GM19099 (cell line): ENCODE measurements around the gene PLD5.

Experiments
- POLR2A ChIP-seq: IDR thresholded peaks from 3 replicates; pipeline ENCODE4 v1.6.1; 2011; ENCODE audit warnings: low read depth; ENCODE audit not compliant: insufficient read length; ENCODE audit errors: extremely low read depth

Gene PLD5

DNA sequence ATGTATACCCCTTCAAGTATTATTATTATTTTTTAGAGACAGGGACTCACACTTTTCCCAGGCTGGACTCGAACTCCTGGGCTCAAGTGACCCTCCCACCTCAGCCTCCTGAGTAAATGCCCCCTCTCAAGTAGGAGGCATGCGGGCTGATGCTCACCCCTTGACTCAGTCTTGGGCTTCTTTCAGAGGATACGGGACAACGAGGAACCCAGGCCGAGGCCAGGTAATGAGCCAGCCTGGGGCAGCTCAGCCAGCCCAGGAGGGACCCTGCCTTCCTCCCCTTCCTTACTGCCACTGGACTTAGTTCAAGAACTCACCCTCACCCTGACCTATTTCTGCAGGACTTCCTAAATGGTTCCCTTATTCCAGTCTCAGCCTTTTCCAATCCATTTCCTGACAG is 327.6 kb downstream of the PLD5 start:
- TF ChIP-seq POLR2A: no peak

DNA sequence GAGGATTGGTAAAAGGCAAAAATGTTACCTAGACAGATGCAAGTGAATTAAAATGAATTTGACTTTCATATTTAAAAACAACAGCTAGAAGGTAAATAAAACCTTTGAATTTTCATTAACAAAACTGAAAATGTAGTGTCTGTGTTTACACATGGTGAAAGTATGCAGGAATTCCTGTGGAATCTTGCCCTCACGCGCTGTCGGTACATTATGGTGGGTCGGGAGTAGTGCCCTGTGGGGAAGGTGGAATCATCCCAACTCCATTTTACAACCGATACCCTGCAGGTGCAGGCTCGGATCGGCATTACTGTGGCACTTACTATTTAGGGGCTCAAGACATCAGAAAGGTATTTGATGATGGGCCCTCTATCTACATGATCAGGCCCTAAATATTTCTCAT is 328.4 kb downstream of the PLD5 start:
- no peak for TF ChIP-seq POLR2A

DNA sequence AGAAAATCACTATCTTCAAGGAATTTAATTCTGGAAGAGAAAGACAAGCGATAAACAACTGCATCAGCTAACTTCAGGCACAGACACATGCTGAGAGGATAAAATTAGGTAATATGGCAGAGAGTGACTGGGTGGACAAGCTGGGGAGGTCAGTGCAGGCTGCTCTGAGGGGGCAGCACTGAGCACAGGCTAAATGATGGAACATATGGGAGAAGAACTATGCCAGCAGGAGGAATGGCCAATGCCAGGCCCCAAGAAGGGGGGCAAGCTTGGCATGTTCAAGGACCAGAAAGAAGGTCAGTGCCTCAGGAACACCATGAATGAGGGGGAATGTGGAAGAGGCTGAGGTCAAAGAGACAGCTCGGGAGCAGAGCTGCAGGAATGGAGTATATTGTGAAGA is 334.9 kb downstream of the PLD5 start:
- TF ChIP-seq POLR2A: no peak

DNA sequence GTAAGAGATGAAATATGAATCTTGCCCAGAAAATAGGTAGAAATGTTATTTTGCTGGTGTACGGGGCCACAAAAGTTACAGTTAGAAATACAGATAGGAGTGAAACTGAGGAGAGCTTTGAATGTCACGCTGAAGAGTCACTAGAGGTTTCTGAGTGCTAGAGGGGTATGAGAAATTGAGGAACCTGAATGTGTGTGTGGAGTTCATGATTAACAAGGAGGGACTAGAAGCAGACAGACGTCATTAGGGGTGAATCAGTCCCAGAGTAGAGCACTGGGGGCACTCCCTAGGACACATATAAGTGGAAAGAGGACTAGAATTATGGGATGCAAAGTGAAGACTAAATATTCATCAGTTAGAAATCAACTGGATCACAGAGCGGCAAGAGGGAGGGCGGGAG is 336.7 kb downstream of the PLD5 start:
- no peak for TF ChIP-seq POLR2A

DNA sequence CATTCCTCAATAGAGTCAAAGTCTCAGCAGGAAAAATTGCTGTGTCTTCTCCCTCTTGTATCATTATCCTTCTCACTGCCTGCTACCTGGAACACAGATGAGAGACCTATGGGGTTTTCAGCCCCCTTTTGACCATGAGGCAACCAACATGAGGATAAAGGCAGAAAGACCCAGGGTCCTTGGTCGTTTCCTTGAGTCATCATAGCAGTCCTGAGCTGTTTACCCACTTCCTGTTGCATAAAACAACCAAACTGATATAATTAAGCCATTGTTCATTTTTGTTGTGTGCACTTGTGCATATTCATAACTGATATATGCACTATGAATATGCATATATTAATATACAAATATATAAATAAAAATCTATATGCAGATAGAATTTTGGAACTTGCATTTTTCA is 337.3 kb downstream of the PLD5 start:
- TF ChIP-seq POLR2A: no peak

DNA sequence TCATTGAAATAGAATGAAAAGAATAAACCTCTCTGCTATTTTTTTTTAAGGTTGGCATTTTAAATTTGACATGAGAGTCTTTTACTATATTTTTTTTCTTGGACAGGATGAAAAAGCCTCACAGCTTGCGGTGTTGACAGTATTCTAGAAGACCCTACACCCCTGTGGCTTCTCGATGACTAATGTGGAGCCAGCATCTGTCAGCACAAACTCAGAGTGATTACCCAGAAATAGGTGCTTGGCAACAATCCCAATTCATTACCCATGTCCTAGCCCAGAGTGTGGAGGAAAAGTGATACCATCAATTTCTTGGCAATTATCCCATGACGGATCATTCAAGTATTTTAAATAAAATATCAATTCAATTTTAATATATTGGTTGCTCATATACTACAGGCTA is 338.8 kb downstream of the PLD5 start:
- no peak for TF ChIP-seq POLR2A

DNA sequence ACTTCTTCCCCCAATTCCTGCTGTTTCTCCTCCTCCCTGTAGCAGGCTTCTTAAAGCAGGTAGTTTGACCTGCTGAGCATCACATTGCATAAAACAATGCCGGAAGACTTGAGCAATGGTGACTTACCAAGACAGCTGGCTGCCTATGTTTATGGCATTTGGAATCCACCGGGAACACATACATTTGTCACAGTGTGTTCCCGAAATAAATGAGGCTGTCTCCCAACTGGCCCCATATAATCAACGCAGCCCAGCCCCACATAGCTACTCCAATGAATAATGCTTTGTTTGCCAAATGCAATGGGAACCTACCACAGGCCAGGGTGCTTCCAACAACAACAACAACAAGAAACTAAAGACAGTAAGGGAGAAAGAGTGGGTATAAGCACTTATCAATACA is 339.5 kb downstream of the PLD5 start:
- no peak for TF ChIP-seq POLR2A

DNA sequence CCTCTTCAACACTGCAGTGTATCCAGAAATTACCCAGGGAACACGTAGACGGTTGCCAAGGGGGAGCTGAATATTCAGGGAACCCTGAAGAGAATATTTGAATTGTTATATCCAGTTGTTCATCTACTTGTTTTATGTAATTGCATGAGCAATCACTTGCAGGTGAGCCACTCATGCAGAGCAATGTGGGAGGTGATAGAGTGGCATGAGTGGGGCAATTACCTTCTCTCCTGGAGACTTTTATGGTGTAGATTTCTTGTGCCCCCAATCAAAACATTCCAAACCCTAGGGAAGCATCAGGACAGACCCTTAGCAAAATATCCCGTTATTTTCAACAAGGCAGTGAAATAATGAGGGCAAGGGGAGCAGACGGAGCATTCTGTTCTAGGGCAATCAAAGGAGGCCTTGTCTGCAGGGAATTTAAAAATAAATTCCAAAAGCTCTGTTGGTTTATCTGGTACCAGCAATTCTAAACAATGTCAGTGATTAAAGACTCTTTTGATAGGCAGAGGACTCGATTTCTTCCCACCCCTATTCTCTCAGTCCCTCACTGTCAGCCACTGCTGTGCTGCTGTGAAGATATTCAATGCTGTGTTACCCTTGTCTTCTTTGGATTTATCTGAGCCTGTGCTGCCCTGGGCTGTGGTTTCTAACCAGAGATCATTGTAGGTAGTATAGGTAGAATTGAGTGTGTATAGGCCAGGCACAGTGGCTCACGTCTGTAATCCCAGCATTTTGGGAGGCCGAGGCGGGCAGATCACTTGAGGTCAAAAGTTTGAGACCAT is 345.4 kb downstream of the PLD5 start:
- no peak for TF ChIP-seq POLR2A

DNA sequence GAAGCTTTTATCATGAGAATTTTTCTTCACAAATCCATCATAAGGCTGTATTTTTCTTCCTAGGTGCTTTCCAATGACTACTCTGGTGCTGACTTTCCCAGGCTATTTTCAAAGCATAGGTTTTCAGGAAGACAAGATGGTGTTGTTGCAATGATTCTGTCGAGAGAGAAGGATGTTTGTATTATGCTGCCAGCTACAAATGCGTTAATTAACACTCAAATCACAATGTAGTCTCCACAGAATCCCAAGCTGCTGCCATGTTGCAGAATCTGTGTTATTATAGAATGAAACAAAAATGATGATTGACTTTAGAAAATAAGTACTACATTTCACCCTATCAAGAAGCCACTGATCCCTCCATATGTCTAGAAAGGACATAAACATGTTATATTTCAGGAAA is 346.1 kb downstream of the PLD5 start:
- TF ChIP-seq POLR2A: no peak

DNA sequence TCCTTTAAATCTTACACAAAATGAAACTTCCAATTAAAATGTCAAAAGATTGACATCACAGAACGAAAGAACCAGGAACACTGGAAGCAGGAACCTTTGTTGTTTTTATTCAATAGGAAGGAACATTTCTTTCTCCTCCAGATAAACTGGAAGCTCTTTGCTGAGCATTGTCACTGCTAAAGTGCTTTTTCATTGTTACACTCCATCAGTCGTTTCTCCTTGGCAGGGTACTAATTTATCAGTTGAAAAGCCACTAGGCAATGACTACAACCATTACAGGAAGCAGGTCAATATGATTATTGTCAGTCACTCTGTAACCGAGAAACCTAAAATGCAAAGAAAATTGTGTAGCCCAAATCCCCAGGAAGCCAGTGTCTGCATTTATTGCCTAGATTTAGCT is 362.4 kb downstream of the PLD5 start:
- TF ChIP-seq POLR2A: no peak

DNA sequence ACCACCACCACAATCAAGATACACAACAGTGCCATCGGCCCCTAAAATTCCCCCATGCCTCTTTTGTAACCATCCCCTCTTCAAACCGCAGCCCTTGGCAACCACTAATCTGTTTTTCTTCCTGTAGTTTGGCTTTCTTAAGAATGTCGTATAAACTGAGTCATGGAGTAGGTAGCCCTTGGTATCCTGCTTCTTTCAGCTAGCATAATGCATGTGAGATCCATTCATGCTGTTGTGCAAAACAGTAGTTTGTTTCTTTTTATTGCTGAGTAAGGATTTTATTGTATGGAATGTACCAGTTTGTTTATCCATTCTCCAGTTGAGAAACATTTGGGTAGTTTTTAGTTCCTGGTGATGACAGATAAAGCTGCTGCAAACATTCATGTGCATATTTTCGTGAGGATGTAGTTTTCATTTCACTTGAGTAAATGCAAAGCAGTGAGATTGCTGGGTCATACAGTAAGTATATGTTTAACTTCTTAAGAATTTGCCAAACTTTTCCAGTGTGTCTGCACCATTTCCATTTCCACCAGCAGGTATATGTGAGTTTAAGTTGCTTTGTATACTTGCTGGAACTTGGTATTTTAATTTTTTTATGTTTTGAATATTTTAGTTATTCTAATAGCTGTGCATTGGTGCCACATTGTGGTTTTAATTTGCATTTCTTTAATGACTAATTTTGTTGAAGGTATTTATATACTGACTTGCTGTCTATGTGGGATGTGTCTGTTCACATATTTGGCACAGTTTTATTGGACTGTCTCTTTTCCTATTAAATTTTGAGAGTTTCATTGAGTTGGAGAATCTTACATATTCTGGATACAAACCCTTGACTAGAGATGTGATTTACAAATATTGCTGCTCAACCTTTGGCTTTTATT is 377.2 kb downstream of the PLD5 start:
- no peak for TF ChIP-seq POLR2A

DNA sequence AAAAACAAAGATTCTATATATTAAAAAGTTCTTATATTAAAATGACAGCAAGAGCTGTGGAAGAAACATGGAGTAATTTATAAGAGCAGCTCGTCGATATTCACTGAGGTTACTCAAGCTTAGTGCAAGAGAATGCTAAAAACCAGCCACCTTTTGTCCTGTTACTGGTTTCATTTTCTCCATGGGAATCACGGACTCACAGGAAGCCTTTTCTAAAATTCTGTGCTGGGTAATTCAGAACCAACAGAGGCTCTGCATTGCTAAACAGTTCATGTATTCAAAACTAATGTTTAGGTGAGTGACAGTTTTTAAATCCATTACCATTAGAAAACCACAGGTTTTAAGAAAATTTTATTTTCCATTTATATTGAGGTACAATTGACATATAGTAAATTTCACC is 377.8 kb downstream of the PLD5 start:
- TF ChIP-seq POLR2A: no peak

DNA sequence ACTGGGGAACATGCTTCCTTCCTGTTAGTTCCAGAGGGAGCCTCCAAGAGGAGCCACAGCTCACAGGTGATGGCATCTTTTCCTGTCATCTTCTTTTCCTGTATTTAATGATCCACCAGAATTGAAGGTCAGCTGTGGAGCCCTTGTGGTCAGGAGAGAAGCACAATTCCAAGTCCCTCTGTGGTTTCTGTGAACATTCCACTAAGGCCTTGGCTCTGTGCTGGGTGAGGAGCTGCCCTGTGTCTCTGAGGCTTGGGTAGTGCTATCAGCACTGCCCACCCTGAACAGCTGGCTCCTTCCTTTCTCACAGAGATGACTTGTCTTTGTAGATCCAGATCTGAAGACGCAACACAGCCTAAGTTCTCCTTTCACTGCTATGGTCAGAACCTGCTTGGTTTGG is 383.7 kb downstream of the PLD5 start:
- TF ChIP-seq POLR2A: no peak

DNA sequence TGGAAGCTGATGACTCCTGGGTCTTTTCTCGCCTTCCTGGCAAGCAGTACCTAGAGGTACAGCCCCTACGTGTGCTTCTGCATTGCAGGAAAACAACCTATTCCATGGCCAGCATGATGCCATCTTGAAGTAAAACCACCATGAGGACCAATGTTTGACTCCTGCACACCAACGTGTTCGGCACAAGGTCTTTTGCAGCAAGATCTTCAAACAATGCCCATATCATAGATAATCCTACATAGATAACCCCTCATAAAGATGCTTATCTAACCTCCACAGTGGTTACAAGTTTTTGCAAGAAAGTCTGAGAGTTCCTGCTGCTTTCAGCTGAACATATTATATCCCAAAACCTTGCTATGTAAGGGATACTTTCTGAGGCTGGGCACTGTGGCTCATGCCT is 384.5 kb downstream of the PLD5 start:
- TF ChIP-seq POLR2A: no peak

DNA sequence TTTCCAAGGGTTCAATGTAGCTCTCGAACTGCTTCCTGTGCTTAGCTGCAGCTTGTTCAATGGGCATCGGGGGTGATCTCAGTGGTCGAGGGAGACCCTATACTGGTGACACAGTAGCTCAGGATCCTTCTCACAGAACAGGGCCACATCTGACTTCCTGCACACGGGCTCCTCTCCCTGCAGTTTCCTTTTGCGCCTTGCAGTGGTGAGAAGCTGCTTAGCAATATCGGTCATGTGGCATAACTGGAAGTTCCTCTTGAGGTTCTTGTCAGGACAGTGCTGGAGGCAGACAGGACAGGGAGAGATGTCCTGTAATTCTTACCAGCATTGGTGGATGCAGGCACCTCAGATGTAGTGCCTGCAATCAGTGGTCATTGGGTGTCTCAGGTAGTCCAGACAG is 385.1 kb downstream of the PLD5 start:
- TF ChIP-seq POLR2A: no peak

DNA sequence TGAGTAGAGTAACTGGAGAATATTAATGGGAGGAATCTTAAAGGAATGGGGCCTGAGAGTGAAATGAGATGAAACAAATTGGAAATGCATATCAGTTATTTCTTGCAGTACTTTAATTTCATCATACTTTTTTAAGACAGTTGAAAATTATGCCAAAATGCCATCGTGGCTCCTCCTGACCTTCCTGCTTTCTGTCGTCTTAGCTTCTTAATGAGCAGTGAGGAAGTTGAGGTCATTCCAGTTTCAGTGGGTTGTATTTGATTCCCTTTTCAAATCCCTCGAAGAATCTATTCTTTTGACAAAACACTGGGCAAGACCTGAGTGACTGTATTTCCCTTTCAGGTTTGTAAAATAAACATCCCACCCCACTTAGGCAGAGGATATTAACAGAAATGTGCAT is 390.7 kb downstream of the PLD5 start:
- TF ChIP-seq POLR2A: no peak
